HG03060 (cell line): ENCODE data around the gene FNBP1.
A peak's percentile ranks its signal among the peaks of the same experiment; 100 is the strongest.
"Not testable (repeated sequence)": the region's sequence is repeated elsewhere in the genome, so short reads cannot be mapped to it uniquely, and the experiment has no call there.

Experiments used
- ATAC-seq: cut with Tn5 transposase; IDR thresholded peaks from one replicate; pipeline ENCODE4 v1.9.1; 2021; ENCODE audit warnings: low read depth, moderate number of reproducible peaks; ENCODE audit not compliant: unreplicated experiment

Gene FNBP1

DNA sequence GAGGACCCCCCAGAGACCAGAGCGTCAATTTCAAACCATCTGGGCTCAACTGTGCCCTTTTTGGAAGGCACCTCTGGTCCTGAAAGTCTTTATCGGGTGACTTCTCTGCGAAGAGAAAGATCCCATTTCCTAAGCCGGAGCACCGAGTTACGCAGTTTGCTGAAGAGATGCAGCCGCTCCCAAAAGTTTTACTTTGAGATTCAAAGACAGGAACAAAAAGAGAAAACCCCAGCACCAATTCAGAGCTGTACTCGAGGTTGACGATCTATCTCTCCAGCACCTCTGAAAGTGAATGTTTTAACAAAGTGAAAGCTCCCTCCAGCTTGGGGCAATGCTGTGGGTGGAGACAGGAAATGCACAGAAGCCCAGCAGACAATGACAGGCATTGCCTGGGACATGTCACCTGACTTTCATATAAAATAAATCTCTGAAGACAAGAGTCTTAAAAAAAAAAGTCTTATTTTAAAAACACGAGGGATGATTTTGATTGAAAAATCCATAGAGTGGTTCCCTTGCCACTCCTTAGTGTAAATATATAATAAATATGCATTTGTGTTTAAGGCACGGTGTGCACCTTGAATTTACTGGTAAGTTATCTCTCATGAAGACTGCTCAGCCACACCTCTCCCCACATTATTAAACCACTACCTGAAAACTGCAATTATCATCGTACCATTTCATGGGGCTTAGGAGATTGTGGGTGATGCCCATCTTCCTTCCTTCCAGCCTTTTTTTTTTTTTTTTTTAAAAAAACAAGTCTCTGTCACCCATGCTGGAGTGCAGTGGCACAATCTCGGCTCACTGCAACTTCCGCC, 79.9 kb downstream of the FNBP1 start:
- peak; percentile 50 for ATAC-seq

DNA sequence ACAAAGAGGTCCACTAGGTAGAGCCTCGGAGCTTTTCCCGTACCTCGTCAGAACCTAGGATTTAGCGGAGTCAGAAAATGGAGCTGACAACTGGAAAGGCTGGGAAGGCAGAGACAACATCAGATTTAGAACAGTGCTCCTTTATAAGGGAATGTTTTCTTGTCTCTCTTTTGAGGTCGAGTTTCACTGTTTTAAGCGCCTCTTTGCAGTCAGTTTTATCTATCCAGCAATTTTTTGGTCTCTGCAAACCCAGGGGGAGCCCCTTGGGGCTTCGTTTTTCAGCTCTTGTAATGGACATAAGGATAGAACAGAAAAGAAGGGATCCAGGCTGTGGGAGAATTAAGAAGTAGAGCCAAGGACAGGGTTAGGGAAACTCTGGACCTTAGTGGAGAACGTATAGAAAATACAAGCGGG, 80.5 kb downstream of the FNBP1 start:
- no peak for ATAC-seq

DNA sequence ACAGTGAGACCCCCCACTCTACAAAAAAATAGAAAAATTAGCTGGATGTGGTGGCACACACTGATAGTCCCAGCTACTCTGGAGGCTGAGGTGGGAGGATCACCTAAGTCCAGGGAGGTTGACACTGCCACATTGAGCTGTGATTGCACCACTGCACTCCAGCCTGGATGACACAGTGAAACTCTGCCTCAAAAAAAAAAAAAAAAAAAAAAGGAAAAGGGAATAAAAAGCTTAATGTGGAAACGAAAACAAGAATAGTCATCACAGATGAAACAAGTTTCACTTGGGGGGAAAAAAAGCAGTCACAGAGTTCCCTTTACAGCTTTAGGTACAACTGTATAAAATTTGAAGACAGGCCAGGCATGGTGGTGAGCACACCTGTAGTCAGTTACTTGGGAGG, 84.2 kb downstream of the FNBP1 start:
- ATAC-seq, result no peak

DNA sequence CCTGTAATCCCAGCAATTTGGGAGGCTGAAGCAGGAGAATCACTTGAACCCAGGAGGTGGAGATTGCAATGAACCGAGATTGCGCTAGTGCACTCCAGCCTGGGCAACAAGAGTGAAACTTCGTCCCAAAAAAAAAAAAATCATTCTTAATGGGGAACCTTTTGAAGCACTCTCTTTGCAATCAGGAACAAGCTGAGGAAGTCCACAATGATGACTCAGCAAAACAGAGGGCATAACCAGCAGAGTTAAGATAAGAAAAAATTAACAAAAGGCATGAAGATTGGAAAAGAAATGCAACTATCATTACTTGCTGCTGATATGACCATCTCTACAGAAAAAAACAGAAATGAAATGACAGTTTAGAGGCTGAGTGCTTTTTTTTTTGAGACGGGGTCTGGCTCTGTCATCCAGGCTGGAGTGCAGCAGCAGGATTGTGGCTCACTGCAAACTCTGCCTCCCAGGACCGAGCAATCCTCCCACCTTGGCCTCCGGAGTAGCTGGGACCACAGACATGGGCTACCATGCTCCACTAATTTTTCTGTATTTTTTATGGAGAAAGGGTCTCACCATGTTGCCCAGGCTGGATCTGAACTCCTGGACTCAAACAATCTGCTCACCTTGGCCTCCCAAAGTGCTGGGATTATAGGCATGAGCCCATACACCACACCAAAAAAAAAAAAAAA, 88.0 kb downstream of the FNBP1 start:
- no peak for ATAC-seq

DNA sequence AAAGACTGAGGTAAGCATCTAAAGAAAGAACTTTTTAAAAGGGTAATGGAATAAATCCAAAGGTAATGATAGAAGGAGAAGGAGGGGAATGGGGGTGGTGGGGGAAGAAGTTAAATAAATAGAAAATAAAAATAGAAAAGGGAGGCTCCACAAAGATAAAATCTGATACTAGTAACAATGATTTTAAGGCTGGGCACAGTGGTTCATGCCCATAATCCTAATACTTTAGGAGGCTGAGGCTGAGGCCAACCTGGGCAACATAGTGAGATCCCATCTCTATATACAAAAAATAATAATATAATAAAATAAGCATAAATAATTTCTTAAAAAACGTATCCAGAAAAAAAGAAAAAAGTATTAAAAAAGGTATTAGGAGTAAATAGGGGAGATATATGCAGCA, 89.3 kb downstream of the FNBP1 start:
- ATAC-seq, result no peak

DNA sequence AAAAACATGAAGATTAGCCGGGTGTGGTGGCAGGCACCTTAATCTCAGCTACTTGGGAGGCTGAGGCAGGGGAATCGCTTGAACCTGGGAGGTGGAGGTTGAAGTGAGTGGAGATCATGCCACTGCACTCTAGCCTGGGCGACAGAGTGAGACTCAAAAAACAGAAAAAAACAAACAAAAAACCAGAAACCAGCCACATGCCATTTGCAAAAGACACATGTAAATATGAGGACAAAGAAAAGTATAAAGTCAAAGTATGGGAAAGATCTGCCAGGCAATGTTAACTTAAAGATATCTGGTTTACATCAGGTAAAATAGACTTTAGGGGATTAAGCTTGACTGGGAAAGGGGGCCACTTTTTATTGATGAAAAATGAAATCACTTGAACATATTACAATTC, 90.7 kb downstream of the FNBP1 start:
- no peak for ATAC-seq

DNA sequence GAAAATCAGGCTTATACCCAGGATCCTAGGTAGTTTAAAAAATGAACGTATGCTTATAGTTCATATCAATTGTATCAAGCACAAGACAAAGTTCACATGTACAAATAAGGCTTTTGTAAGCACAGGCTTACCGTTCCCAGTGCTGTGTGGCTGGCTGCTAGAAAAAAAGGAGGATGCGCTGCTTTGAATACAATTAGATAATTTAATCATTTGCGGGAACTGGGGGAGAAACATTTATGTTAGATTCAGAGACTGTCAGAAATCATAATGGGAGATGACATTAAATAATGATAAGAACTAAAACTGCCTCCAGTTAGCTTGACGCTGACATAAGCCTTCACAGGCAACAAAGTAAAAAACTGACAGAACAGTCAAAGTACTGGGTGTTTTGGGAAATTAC, 93.2 kb downstream of the FNBP1 start:
- ATAC-seq, result no peak

DNA sequence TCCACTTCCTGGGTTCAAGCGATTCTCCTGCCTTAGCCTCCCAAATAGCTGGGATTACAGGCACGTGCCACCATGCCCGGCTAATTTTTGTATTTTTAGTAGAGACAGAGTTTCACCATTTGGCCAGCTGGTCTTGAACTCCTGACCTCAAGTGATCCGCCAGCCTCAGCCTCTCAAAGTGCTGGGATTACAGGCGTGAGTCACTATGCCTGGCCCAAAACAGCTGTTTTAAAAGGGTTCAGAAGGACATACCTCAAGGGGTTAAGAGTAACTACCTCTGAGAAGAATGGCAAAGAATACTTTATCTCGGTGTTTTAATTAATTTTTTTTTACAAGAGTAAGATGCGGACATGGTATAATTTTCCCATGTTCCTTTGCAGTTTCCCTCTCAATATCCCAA, 94.4 kb downstream of the FNBP1 start:
- ATAC-seq, result not testable (repeated sequence)

DNA sequence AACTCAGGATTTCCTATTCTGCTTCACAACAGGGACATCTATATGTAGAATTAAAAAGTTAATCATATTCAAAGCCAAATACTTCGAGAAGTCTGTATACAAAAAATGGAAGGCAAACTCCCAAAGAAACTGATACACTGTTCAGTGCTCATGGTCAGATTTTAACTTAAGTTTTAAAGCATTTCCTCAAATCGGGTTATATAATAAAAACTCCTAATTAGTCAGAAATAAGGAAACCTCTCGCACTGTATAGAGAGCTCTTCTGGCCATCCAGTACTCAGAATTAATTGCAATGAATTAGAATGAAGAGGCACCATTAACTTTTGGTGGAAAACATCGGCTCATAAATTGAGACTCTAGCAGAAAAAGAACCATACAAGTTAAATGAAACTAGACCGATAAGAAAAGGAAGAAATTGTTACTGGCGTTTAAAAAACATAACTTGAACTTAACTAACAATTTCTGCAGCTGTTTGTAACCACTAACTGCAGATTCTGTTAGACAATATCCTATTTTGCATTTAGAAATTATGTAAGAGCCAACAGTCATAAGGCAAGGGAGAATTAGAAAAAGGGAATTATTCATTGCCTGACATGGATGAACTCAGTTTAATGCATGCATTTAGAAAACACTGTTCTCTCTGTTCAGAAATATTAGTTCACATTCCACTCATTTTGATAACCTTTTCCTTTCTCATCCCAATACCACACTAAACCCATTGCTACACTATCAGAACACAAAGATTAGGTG, 96.6 kb downstream of the FNBP1 start:
- ATAC-seq, result no peak

DNA sequence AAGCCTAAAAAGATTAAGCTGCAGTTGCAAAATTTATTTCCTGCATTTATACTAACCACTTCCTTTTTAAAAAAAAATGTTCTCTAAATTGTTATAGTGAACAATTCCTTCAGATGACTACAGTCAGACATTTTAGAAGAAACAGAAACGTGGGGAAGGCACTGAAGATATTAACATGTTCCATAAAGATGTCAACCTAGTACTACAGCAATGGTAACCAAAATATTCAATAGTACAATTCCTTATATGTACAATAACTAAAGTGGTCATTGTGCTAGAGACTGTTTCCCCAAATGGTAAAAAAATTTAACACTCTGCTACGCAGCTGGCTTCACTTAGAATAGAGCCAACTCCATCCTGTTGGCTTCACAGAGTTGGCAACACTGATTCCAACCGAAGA, 97.7 kb downstream of the FNBP1 start:
- no peak for ATAC-seq

DNA sequence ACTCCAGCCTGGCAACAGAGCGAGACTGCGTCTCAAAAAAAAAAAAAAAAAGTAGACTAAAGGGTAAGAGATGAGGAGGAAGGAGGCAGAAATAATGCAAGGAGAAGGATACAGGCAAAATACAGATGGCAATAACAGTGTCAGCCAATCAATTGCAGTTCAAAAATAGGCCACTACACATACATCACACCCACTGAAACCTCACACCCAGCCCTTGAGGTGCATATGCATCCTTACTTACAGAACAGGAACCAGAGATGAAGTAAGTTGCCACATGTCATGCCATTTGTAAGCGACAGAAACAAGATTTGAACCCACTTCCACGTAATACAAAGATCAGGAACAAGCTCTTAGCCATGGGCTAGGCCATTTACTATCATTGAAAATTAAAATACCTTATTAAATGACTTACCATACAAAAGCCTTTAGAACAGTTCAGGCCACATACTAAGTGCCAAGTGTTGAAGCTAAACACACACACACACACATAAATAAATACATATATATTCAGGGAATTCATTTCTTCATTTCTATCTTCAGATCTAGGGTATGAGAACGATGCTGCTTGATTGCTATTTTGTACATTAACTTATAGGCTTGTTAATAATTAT, 98.4 kb downstream of the FNBP1 start:
- no peak for ATAC-seq

DNA sequence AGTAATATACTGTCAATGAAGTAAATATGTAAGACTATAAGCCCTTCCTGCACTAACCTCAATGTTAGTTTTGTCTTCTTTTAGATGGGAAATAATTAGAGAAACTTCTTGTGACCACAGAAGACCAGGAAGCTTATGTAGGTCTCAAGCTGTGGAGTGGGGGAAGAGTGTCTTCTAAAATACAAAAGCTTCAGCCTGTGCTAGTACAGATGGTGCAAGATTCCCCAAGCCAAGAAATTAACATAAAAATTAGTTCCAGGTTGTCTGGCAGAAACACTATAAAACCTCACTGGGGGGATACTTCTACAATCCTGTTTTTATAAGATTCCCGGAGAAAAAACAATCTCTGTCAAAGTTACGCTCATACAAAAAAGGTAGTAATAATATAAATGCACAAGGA, 103.6 kb downstream of the FNBP1 start:
- no peak for ATAC-seq

DNA sequence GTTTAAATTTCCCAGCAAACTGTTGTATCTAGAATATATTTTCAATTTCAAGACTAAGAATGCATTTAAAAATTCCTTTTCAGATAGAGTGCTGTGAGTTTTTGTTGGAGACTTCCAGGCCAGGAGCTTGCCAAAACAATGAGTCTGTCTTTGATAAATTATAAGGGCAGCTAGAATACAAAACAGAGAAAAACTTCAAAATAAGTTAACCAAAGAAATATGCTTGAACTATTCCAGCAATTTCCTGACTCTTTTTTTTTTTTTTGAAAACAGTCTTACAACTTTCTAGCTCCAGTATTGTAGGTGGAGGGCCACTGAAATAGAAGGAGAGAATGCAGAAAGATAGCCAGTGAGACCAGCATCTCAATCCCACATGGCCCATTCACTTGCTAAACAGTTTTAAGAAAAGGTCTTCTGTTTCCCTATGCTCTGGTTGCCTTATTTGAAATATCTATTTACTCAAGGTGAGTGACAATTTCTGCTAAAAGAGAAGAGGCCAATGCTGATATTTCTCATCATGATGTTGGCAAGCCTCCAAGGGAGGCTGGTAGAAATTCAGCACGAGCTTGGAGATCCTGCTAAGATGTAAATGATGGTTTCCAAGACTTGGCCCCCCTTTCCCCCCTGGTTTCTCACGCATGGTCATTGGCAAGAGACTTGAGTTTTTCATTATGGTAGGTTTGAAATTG, 104.6 kb downstream of the FNBP1 start:
- ATAC-seq, result no peak

DNA sequence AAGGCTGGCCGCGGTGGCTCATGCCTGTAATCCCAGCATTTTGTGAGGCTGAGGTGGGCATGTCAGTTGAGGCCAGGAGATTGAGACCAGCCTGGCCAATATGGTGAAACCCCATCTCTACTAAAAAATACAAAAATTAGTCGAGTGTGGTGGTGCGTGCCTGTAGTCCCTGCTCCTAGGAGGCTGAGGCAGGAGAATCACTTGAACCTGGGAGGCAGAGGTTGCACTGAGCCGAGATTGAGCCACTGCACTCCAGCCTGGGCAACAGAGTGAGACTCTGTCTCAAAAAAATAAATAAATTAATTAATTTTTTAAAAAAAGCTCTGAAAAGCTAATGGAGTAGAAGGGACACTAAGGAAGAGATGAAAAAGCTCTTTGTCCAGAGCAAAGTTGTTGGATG, 105.1 kb downstream of the FNBP1 start:
- ATAC-seq, result not testable (repeated sequence)

DNA sequence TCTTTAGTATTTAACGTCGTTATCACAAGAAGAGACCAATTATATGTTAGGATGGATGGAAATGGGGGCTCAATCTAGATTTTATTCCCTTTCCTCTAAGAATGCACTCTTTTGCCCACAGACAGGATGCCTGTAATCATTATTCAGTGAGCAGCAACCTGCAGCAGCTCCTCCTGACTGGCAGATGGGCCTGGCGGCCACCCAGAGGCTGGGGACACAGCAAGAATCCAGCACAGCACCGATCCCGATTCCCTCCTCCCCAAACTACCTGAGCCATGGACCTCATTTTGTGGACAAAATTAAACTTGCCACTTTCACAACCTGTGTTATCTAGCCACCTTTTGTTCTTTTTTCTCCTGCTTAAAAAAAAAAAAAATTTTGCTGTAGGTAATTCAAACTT, 106.8 kb downstream of the FNBP1 start:
- no peak for ATAC-seq

DNA sequence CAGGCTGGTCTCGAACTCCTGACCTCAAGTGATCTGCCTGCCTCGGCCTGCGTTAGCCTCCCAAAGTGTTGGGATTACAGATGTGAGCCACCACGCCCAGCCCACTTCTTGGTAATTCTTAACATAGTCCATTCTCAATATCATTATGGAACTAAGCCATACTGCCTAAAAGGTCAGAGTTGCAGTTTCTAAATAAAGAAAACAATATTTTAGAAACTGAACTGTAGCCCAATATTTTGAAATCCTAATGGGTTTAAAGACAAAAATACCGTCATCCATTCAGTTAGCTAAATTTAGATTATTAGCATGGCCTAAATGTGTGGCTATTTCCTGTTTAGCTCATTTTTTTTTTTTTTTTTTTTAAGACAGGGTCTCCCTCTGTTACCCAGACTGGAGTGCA, 108.2 kb downstream of the FNBP1 start:
- no peak for ATAC-seq

DNA sequence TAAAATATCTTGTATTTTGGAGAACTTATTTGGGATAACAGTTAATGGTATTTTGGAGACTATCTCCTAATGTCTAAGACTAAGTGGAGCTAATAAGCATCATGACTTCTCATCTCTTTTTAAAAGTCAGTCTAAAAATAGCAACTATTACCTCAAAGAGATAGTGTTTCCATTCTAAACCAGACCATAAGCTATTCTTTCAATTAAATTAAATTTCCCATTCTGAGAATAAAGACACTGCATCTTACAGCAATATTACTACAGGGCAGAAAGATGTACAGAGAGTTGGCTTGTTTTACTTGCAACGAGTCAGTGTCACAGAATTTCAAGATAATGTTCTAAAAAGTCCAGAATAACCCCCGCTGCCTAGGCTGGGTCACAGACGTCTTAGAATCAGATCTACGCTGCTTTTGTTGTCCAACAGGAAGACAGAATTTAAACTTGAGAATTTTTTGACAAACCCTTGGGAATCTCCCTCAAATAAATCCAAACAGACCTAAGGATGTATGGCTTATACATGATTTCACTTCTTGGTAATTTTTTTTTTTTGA, 108.9 kb downstream of the FNBP1 start:
- ATAC-seq, result no peak

DNA sequence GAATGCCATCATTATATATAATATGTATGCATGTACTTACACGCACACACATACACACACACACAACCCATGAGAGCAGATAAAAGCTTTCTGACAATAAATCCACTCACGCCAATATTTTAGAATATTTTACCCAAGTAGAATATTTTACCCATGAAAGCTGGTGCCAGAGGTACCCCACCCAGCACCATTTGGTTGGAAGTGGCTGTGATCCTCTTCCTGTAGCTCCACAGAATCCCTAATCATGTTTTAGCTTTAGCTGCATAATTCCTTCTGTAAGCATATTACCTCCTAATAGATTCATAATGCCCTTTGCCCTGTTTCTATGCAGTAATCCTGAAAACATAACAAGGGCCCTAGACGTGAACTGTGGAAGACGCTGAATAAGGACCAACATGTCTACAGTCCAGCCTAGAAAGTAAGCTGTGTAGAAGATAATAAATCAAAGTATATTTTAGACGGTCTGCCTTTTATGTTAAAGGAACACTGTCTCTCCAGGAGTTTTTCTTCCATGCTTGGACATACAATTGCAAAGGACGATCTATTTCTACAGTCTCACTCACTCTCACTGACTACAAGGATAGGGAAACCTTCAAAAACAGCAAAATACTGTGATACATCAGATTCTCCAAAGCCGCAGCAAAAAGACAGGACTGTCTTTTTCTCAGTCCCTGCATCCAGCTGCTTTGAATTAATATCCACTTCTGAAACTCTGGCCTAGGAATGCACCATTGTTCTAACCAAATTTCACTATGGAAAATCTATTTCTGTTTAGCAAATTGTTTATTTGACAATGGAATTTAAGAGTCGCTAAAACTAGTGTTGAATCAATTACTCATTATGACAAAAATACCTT, 109.6 kb downstream of the FNBP1 start:
- ATAC-seq, result no peak
